Cardiac ventricle fibroblast (primary cell): ENCODE measurements around the gene YPEL4. TPM values are rescaled to one million over a fixed set of nuclear protein-coding genes. Genes with fewer than 3 reads are reported as not detected.

Source experiments
- total RNA-seq: library from RNA; depleted of rRNA; stranded (reverse); fragments of >200 nt; gene quantifications from 2 replicates; pipeline ENCODE4 v1.2.3, GENCODE V29; 2015

The YPEL4 gene
- total RNA-seq: 2.5 and 3.2 TPM in 2 replicates

GRCh38 chr11:57649826-57650738, at the start of gene YPEL4:
Gene YPEL4, minus strand, starts transcription at chr11:57649912. Its CDS starts 2,805 bp downstream, at chr11:57647107.

GRCh38 chr11:57667736-57668433, 18.2 kb upstream of the YPEL4 start, which contains the start of gene ZDHHC5:
Gene ZDHHC5, plus strand, starts transcription at chr11:57668114. Its CDS starts 4,977 bp downstream, at chr11:57673091.

GRCh38 chr11:57657194-57658022, 7.7 kb upstream of the YPEL4 start, which contains the start of gene CLP1:
Gene CLP1, plus strand, starts transcription at chr11:57657762. Its CDS starts 1,715 bp downstream, at chr11:57659477.

GRCh38 chr11:57597461-57597915, 52.2 kb downstream of the YPEL4 start, which contains the start of gene SERPING1:
Gene SERPING1, plus strand, starts transcription at chr11:57597685. Its CDS starts 586 bp downstream, at chr11:57598271.

Other genes starting within 250 kb of the YPEL4 start
- 29.9 and 39.3 TPM in 2 replicates for gene SLC43A3, start 222.8 kb downstream of the YPEL4 start, total RNA-seq
- 1.4 and 2.7 TPM in 2 replicates for gene RTN4RL2, start 189.4 kb downstream of the YPEL4 start, total RNA-seq
- gene SLC43A1, start 134.2 kb downstream of the YPEL4 start, total RNA-seq: 23.5 and 25.3 TPM in 2 replicates
- 22.4 and 34.1 TPM in 2 replicates for gene TIMM10, start 119.2 kb downstream of the YPEL4 start, total RNA-seq
- not detected in 2 replicates for gene SMTNL1, start 112.3 kb downstream of the YPEL4 start, total RNA-seq
- gene UBE2L6, start 82.2 kb downstream of the YPEL4 start, total RNA-seq: 74.5 and 81.5 TPM in 2 replicates
- gene SERPING1, start 52.2 kb downstream of the YPEL4 start, total RNA-seq: 762 and 840 TPM in 2 replicates
- gene CLP1, start 7.8 kb upstream of the YPEL4 start, total RNA-seq: 11.0 and 14.3 TPM in 2 replicates
- gene ZDHHC5, start 18.2 kb upstream of the YPEL4 start, total RNA-seq: 35.6 and 36.6 TPM in 2 replicates
- 10.5 TPM in 2 replicates for gene MED19, start 62.3 kb upstream of the YPEL4 start, total RNA-seq
- 38.9 and 56.1 TPM in 2 replicates for gene TMX2, start 62.7 kb upstream of the YPEL4 start, total RNA-seq
- gene SELENOH, start 91.6 kb upstream of the YPEL4 start, total RNA-seq: 99.1 and 104 TPM in 2 replicates
- gene BTBD18, start 101.9 kb upstream of the YPEL4 start, total RNA-seq: not detected in 2 replicates
- gene CTNND1, start 111.9 kb upstream of the YPEL4 start, total RNA-seq: 59.2 and 68.4 TPM in 2 replicates